Measurements from ENCODE around the gene RTP3.

GRCh38 chr3:46516521-46516920 is 18.7 kb downstream of the RTP3 start:
- TF ChIP-seq BHLHE40 (IDR thresholded peaks at IDR 0.05; ENCODE audit: low read depth, low read length) (no peak), SMC3 (IDR thresholded peaks at IDR 0.05; ENCODE audit: low read depth, low read length) (no peak), POLR2A (IDR thresholded peaks at IDR 0.05; ENCODE audit: low read depth, low read length) (no peak), CTCF (conservative IDR thresholded peaks at IDR 0.05; ENCODE audit: low read depth, low read length) (no peak), USF2 (IDR thresholded peaks at IDR 0.05; ENCODE audit: low read depth, low read length) (no peak), RAD21 (IDR thresholded peaks at IDR 0.05; ENCODE audit: low read length) (no peak), FOS (IDR thresholded peaks at IDR 0.05; ENCODE audit: low read depth, low read length) (no peak), MXI1 (IDR thresholded peaks at IDR 0.05; ENCODE audit: borderline replicate concordance, low read depth, low read length) (no peak), ELK1 (IDR thresholded peaks at IDR 0.05; ENCODE audit: borderline replicate concordance, low read depth, low read length) (no peak)

All from IMR-90 (cell line).